Esophagus squamous epithelium (tissue), 5 donors: ENCODE results near the gene ANTXR1. TPM values are rescaled to one million over a fixed set of nuclear protein-coding genes. Genes with fewer than 3 reads are reported as not detected.
"Not testable (repeated sequence)": the region's sequence is repeated elsewhere in the genome, so short reads cannot be mapped to it uniquely, and the experiment has no call there.

Source experiments
- DNase-seq: peaks from one replicate; lab custom pipeline; 2025; lab: John Stamatoyannopoulos, UW
- H3K27ac ChIP-seq, 4 donors: fragments of 200-600 bp; sonication (generic); one replicate each; pipeline ENCODE4 v1.5.1; 2016 to 2019; ENCODE audit warnings: mild to moderate bottlenecking in 1 of 4
- H3K27me3 ChIP-seq, 4 donors: fragments of 200-600 bp; sonication (generic); 1 replicate in 3 of 4; 2 replicates in 1 of 4; pipeline versions ENCODE4 v1.5.1 to v1.6.0; 2017 to 2021; ENCODE audit warnings: antibody characterized with exemption in 1 of 4
- H3K36me3 ChIP-seq, 3 donors: fragments of 200-600 bp; sonication (generic); one replicate each; pipeline ENCODE4 v1.5.1; 2016 to 2019
- H3K4me1 ChIP-seq, 3 donors: fragments of 200-600 bp; sonication (generic); one replicate each; pipeline ENCODE4 v1.5.1; 2017 to 2019
- H3K4me3 ChIP-seq, 4 donors: fragments of 200-600 bp; sonication (generic); 1 replicate in 3 of 4; 2 replicates in 1 of 4; pipeline ENCODE4 v1.5.1; 2016 to 2019; ENCODE audit warnings: mild to moderate bottlenecking in 2 of 4, moderate library complexity in 1 of 4
- H3K9me3 ChIP-seq, 3 donors: fragments of 200-600 bp; sonication (generic); one replicate each; pipeline ENCODE4 v1.5.1; 2016 to 2019
- CTCF ChIP-seq, 6 experiments: fragments of 450-650 bp in 4 of 6; fragments of 200-600 bp in 2 of 6; sonication (generic) in 2 of 6; IDR thresholded peaks; one replicate each; pipeline ENCODE4 v1.5.1; 2016 to 2019; ENCODE audit warnings: antibody characterized with exemption in 6 of 6, mild to moderate bottlenecking in 4 of 6, moderate library complexity in 4 of 6
- POLR2A ChIP-seq, 4 donors: fragments of 450-650 bp; IDR thresholded peaks; one replicate each; pipeline ENCODE4 v1.6.1; 2017; ENCODE audit warnings: antibody characterized with exemption in 4 of 4, mild to moderate bottlenecking in 4 of 4, moderate library complexity in 3 of 4
- WGBS, 2 donors: methylation state at CpG; one replicate each; pipeline ENCODE4 v1.1.5; 2018; 5-methylcytosine and 5-hydroxymethylcytosine counted together
- intact Hi-C: fragments of 100-400 bp; cut with DNase I; formaldehyde crosslinking; loops from one replicate; pipeline ENCODE4 v1.15.0; 2022
- total RNA-seq, 4 donors: library from RNA; depleted of rRNA; stranded (reverse); fragments of >200 nt; gene quantifications; one replicate each; pipeline ENCODE4 v1.1.0, GENCODE V29; 2016
- donor health status: DM: yes; HTN: yes; CAD: no.

Gene ANTXR1
- total RNA-seq, 4 donors from 2014 or later, result 7.8 to 50.9 (median 17.3) TPM

GRCh38 chr2:69224512-69224837, 211.5 kb downstream of the ANTXR1 start:
- TF ChIP-seq CTCF (IDR thresholded peaks at IDR 0.05) (no peak), POLR2A (IDR thresholded peaks at IDR 0.05) (no peak)
- peak overlapping the region in 1 of 4 donors; percentile 1 for H3K27ac ChIP-seq
- WGBS, 2 donors, result 62 to 74% methylated on average over 3 of the region's 3 CpGs
- intact Hi-C loops, result no loop called here
- no peaks in the 10 kb centered on the region for H3K36me3 ChIP-seq
- H3K9me3 ChIP-seq, result no peaks in the 10 kb centered on the region
- no peak for DNase-seq
- H3K4me1 ChIP-seq, result peaks cover 0 to 17% (median 2%) of the 10 kb centered on the region in 3 donors
- no peak overlapping the region for H3K4me3 ChIP-seq
- H3K27me3 ChIP-seq, result no peaks in the 10 kb centered on the region

- no peak for DNase-seq
- H3K36me3 ChIP-seq, result no peaks in the 10 kb centered on the region
- peaks cover 0 to 17% (median 2%) of the 10 kb centered on the region in 3 donors for H3K4me1 ChIP-seq
- TF ChIP-seq CTCF (IDR thresholded peaks at IDR 0.05) (no peak), POLR2A (IDR thresholded peaks at IDR 0.05) (no peak)
- no peak overlapping the region for H3K4me3 ChIP-seq
- H3K27ac ChIP-seq, result no peak overlapping the region
- whole genome bisulfite sequencing, 2 donors, result 76% methylated on average over 2 of the region's 2 CpGs; no CpG with 5 or more reads in 1 of the 2 donors
- H3K9me3 ChIP-seq, result no peaks in the 10 kb centered on the region
- intact Hi-C loops, result no loop called here
- no peaks in the 10 kb centered on the region for H3K27me3 ChIP-seq
Observed at GRCh38 chr2:69225933-69226332, 213.0 kb downstream of the ANTXR1 start.

GRCh38 chr2:69226903-69227302, 213.9 kb downstream of the ANTXR1 start:
- Histone ChIP-seq H3K4me1 (peaks cover 0 to 14% (median 2%) of the 10 kb centered on the region in 3 donors), H3K4me3 (no peak overlapping the region), H3K27me3 (no peaks in the 10 kb centered on the region), H3K9me3 (no peaks in the 10 kb centered on the region), H3K27ac (no peak overlapping the region), H3K36me3 (no peaks in the 10 kb centered on the region)
- intact Hi-C loops, result no loop called here
- DNase-seq, result no peak
- 89 to 92% methylated on average over 3 of the region's 3 CpGs for WGBS, 2 donors
- no peak for TF ChIP-seq CTCF (IDR thresholded peaks at IDR 0.05)
- no peak for TF ChIP-seq POLR2A (IDR thresholded peaks at IDR 0.05)

DNA sequence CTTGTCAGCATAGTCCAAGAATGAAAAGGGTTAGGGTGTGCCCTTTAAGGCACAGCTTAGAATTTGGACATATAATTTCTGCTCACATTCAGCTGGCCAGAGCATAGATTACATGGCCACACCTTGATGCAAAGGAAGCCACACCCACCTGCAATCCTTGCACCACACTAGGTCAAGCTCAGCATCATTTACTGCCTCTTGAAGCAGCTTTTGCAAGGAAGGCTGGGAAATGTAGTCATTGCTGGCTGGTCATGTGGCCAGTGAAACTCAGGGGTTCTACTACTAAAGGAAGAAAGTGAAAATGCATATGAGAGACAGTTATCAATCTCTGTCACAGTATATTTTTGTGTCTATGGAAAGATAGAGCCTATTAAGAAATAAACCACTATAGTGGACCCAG, 214.7 kb downstream of the ANTXR1 start:
- no peak for DNase-seq
- Histone ChIP-seq H3K4me3 (no peak overlapping the region), H3K27me3 (no peaks in the 10 kb centered on the region), H3K9me3 (no peaks in the 10 kb centered on the region), H3K36me3 (no peaks in the 10 kb centered on the region), H3K4me1 (peaks cover 0 to 6% (median 0%) of the 10 kb centered on the region in 3 donors), H3K27ac (no peak overlapping the region)
- TF ChIP-seq CTCF (IDR thresholded peaks at IDR 0.05) (no peak), POLR2A (IDR thresholded peaks at IDR 0.05) (no peak)
- intact Hi-C loops, result no loop called here

- intact Hi-C loops, H3K4me1 ChIP-seq, H3K27me3 ChIP-seq, DNase-seq, H3K9me3 ChIP-seq, H3K27ac ChIP-seq, H3K4me3 ChIP-seq, H3K36me3 ChIP-seq: not testable (repeated sequence)
- 83 to 94% methylated on average over 1 of the region's 1 CpG for WGBS, 2 donors
Observed at GRCh38 chr2:69230946-69231345, 218.0 kb downstream of the ANTXR1 start.
